Effector CD8-positive, alpha-beta T cell (primary cell): Measurements from ENCODE around the gene KIF21B.

ENCODE experiments used
- DNase-seq: peaks from one replicate; lab custom pipeline; 2025; lab: John Stamatoyannopoulos, UW

Gene KIF21B

DNA sequence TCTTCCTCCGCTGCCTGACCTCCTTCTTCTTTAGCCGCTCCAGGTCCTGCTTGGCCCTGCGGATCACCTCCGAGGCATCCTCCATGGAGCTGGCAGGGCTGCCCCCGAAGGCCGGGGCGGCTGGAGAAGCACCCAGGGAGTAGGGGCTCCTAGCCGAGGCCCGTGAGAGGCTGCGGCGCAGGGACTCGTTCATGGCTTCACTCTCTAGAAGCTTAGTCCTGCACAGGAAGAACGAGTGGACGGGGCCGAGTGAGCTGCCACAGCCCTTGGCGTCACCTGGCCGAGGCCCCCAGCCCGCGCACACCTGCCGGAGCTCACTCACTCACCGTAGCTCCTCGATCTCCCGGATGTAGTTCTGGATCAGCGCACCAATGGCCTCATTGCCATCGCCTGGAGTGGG lies 23.1 kb downstream of the KIF21B start:
- DNase-seq: no peak

DNA sequence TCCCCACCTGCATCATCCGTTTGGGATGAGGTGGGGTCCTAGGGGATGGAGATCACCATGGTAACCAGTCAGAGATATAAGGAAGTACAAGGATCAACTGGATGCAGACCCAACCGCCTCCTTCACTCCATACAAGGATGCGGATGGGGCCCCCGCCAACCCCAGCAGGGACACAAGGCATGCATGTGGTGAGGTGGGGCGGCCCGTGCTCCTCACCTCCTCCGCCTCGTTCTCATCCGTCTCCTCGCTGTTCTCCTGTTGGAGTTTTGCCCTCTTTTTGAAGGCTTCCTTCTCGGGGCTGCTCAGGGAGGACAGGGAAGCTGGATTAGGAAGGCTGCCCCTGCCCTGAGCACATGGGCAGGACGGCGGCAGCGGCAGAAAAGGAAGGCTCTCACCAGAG lies 23.8 kb downstream of the KIF21B start:
- no peak for DNase-seq

DNA sequence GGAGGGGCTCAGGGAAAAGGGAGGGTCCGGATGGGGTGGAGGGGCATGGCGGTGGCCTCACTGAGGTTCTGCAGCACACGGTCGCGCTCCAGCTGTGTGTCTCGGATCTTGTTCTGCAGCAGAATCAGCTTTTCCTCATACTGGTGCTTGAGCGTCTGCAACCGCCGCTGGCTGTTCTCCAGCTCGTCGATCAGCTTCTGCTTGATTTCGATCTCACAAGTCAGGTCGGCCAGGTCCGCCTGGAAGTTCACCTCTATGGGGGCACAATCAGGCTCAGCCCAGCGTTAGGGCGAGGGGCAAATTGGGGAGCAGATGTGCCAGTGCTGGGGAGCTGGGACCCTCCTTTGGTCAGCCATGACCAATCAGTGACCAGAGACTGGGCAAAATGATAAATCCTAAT lies 25.2 kb downstream of the KIF21B start:
- no peak for DNase-seq

DNA sequence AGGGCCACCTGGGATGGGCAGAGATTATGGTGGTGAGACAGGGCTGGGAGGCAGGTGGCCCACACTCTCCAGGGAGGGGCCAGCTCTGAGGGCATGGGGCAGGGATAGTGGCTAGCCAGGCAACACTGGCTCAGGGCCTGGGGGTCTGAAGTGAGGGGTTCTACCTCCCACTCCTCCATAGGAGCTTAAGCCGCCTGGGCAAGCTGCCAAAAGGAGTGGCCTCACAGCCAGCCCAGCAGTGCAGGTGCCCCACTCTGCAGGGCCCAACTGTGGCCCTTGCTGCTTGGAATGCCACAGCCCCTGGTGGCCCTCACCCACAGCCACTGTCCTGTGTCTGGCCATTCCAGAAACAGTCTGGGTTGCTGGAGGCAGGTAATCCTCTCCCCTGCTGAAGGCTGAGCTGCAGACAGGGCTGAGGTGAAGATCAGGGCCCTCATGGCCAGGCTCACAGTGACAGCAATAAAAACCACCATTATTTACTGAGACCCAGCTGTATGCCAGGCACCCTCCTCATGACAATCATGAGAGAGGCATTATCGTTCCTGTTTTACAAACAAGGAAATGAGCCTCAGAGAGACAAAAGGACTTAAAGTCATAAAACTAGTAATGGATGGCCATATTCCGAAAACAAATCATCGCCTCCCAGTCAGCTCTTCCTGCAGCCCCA lies 31.0 kb downstream of the KIF21B start:
- no peak for DNase-seq

DNA sequence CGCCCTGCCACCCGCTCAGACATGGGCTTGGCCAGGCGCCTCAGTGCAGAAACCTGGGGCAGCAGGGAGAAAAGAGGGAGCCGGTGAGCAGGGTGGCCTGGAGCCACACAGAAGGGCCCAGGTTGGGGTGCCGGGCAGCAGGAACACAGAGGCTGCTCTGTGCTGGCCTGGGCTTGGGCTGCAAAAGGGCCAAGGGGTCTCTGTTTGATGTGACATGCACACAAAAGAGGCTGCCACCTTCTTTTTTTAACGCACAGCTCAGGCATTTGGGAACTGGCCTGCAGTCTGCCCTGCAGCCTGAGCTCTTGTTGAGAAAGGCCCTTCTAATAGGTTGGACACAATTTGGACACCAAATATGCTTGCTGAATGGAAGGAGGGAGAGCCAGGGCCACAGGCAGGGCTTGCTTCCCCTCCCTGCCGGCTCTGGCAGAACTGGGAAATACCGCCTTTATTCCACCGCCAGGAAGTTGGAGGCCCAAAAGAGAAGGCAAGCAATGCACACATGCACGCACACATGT lies 32.4 kb downstream of the KIF21B start:
- no peak for DNase-seq

DNA sequence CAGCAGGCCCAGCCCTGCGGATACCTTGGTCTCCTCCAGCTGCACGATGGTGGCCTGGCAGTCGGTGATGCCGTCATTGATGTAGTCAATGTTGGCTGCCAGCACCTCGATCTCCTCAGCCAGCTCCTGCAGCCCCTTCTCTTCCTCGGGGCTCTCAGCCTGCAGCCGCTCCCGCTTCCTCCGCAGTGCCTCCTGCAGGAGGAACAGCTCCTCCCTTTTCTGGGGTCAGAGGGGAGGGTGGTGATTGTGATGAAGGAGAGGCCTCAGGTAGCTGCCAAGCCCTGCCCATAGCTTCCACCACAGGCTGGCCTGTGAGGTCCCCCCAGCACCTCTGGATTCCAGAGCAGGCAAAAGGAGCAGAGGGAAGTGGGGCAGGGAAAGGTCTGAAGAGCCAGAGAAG lies 33.4 kb downstream of the KIF21B start:
- DNase-seq: no peak

DNA sequence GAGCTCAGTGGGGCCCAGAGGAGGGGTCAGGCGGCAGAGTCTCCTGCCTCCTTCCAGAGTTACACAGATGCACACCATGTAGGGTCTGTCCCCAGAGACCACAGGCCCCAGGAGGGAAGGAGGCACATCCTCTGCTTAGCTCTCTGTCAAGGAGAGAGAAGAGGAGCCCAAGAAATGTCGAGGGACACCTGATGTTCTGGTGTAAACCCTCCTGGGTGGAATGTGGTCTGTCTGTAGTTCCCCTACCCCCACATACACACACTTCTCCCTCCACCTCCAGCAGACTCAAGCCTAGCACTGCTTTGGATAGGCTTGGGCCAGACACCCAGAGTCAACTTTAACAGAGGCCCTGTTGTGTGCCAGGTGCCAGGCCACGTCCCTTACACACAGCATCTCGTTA lies 34.2 kb downstream of the KIF21B start:
- DNase-seq: no peak

DNA sequence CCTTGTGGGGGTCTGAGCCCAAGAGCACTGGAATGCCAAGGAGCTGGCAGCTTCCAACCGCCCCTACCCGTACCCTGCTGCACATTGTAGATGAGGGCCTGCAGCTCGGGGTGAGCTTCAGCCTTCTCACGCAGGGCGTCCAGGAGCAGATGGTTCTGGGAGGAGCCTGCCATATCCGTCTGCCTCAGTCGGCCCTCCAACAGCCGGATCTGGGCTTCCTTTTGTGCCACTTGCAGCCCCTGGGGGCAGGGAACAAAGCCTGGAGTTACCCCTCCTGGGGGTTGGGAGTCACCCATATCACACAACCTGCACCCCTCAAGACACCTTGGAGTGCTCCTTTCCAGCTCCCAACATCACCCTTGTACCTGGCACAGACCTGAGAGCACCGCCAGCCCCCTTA lies 34.8 kb downstream of the KIF21B start:
- no peak for DNase-seq

DNA sequence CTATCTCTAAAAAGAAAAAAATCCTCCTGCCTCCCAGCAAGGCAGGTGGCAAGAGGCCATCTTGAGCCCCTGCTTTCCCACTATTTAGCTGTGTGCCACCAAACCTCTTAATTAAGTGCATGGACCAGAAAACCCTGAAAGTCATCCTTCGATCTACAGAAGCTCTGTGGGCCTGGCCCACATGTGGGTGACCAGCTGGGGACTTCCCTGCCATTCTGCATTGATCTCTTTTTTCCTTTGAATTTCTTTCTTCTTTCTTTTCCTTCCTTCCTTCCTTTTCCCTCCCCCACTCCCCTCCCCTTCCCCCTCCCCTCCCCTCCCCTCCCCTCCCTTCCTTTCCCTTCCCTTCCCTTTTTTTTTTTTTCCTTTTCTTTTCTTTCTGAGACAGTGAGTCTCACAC lies 38.0 kb downstream of the KIF21B start:
- DNase-seq: no peak

DNA sequence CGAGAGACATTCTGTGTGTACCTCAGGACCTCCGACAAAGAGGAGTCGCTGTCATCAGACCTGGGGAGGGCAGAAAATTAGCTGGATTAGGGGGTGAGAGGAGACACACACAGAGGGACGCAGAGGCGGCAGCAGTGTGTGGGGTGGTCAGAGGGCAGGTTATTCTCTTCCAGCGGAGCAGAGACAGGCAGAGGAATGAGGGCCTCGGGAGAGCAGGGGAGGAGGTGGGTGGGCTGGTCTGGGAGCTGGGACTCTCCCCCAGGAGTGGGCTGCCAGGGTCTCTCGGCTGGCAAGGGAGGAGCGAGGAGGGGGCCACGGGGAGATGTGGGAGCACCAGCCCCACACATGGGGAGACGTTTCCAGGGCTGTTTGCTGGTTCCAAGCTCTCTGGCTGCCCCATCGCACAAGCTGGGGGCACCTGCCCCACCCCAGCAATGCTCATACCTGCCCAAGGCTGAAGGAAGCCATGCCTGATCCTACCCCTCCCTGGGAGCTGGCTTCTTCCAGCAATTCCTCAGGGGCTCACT lies 40.4 kb downstream of the KIF21B start:
- no peak for DNase-seq

DNA sequence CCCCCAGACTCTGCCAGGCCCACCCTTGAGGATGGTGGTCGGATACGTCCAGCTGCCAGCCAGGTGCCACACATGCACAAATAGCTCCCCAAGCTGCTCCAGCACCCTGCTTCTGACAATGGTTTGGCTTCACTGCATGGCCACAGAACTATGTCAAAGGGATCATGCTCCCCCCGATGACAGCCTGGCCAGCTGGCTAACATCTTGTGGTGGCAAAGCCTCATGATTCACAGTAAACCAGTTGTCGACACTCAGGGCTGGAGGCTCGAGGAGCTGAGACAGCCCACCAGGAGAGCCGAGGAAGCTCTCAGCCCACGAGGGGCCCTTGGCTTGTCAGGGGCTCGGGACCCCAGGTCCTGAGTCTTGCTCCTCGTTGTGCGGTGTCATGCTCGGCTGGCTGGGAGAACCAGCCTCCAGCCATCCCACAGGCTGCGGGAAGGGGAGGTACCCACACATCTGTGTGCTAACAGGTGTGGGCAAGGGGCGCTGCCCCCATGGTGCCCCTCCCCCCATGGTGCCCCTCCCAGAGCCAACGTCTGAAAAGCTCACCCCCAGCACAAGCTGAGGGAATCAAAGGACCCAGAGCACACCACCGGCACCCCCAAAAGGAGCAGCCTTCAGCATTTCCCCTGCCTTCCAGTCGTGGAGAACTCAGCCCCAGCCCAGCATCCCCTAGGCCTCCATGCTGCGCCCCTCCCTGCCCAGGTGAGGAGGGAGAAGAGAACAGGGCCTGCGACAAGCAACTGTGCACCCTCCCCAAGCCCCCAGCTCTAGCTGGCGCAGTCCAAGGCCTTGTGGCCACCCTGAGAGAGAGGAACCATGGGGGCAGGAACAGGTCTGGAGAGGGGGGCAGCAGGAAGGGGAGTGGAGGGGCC lies 41.2 kb downstream of the KIF21B start:
- no peak for DNase-seq

DNA sequence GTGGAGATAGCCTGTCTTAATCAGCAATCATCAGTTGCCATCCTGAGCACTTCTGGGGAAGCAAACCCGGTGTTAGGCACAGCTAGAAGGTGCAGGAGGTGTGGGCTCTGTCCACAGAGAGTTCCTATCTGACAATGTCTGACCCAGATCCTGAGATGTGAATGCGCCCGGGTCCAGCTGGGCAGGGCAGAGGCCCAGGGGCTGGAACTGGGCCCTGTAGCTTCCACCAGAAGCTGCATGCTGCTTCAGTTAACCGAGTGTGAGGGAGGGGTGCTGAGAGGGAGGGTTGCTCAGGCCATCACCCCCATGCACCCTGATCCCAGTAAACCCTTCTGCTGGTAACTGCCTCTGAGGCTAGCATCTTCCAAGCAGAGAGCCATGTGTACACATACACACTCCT lies 42.2 kb downstream of the KIF21B start:
- no peak for DNase-seq

DNA sequence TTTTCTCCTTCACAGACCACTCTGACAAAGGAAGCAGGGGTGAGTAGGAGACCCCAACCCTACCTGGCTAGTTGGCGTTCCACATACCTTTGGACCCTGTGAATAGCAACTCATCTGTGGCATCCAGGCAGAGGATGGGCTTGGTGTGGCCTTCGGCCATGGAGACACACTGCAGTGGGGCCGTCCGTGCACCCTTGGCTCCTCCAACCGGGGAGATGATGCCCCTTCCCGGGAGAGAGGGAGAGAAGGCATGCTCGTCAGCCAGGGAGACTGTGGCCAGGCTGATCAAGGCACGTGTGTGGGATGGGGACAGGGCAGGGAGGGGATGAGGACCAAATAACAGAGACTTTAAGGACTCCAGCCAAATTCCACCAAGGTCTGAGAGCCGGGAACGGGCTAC lies 42.6 kb downstream of the KIF21B start:
- no peak for DNase-seq

DNA sequence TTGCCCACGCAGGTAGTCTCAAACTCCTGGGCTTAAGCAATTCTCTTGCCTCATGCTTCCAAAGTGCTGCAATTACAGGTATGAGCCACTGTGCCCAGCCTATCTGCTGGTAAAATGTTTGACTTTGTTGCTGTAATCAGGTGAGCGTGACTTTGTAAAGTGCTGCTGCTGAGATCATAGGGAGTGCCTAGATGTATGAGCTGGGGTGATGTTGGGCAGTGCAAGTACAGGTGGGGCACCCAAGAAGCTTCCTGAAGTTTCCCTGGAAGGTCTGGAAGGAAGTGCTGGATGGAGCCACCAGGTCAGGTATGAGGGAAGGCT lies 43.1 kb downstream of the KIF21B start:
- DNase-seq: no peak

DNA sequence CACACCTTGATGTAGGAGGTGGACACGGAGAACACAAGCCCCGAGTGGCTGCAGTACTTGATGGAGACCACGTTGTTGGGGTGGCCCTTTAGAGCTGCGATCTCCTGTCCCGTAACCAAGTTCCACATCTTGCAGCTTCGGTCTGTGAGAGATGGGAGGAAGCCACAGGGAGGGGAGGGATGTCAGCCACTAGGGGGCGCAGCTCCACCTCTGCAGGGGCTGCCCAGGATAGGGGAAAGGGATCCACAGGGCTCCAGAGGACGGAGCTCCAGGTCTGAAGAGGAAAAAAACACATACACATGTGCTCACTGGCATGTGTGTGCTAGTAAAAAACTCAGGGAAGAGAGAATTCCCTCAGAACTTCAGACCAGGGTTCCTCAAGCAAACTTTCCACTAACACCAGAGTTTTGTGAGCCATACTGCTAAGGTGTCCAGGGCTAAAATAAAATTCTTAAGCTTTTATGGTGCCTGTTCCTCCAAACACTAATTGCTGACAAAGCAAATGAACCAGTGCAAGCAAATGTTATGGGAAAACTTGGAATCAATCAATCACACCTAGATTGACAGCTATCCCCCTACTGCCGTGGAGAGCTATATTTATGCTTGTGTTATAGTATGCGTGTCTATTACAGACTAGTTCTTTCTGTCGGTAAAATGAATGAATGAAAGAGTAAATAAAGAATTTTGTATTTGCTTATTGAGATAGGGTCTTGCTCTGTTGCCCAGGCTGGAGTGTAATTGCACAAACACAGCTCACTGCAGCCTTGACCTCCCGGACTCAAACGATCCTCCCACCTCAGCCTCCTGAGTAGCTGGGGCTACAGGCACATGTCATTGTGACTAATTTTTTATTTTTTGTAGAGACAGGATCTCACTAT lies 43.7 kb downstream of the KIF21B start:
- DNase-seq: peak; percentile 23

DNA sequence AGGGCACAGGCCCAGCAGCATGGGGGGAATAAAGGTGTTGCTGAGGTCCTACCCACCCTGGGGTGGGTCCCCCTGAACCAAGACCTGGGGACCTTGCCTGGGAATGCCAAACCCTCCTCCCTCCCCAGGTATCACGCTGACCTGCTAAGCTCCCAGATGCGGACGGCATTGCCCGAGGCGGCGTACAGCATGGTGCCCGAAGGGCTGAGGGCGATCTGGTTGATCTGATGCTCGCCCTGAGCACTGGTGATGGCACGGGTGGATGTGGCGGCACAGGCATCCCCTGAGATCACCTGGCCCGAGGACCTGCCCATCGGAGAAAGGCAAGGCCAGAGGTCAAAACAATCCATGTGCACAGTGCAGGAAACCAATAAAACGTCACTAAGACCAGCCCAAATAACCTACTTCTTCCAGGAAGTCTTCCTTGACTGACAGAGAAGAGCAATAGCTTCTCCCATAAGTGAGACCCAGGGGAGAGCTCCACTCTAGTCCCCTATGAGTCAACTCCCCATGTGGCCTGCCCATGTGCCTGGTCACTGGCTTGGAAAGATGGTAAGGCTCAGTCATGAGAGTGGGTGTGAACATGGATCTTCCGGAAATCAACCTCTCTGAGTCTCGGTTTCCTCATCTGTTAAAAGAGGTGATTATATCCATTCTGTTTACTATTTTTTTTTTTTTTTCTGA lies 46.3 kb downstream of the KIF21B start:
- no peak for DNase-seq

DNA sequence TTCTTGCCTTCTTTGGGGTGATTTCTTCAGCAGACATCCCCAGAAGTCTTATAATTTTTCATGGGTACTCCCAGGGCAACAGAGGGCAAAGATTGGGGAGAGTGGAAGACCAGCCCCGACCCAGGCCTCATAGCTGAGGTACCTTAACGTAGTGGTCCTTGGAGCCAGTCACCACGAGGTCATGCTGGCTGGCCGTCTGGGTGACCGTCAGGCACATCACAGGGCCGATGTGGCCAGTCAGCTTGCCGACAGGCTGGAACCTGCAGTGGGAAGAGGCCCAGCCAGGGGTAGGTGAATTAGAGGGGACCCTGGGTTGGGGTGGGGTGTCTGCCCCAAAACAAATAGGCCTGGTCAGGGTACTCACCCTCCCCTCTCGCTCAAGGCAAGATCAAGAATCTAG lies 46.9 kb downstream of the KIF21B start:
- no peak for DNase-seq

DNA sequence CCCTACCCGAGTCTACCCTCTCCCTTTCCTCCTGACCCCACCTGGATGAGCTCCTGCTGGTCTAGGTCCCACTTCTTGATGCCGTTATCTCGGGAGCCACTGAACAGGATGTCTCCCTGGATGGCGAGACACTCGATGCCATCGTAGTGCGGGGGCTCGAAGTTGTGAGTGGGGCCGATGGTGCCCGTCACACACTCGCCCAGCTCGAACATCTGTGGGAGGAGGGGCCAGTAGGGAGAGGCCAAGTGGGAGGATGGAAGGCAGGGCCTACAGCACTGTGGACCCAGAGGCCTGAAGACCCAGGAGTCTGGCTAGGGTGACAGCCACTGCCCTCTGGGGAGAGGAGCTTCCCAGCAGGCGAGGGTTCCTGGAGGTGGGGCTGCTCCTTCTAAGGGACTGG lies 48.1 kb downstream of the KIF21B start:
- DNase-seq: no peak

DNA sequence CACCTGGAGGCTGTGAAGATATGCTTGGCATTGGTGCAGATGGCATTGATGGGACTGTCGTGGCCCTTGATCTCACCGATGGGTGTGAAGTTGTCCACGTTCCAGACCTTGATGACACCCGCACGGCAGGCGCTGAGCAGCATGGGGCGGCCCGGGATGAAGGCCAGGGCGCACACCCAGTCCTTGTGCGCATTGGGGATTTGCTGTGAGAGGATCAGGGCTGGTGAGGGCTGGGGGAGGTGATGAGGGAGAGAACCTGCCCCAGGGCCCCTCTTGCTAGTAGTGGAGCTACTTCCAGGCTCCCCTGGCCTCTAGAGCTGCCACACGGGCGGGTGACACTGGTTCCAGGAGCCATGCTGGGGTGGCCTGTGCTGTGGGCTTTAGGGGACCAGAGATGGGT lies 48.8 kb downstream of the KIF21B start:
- no peak for DNase-seq

DNA sequence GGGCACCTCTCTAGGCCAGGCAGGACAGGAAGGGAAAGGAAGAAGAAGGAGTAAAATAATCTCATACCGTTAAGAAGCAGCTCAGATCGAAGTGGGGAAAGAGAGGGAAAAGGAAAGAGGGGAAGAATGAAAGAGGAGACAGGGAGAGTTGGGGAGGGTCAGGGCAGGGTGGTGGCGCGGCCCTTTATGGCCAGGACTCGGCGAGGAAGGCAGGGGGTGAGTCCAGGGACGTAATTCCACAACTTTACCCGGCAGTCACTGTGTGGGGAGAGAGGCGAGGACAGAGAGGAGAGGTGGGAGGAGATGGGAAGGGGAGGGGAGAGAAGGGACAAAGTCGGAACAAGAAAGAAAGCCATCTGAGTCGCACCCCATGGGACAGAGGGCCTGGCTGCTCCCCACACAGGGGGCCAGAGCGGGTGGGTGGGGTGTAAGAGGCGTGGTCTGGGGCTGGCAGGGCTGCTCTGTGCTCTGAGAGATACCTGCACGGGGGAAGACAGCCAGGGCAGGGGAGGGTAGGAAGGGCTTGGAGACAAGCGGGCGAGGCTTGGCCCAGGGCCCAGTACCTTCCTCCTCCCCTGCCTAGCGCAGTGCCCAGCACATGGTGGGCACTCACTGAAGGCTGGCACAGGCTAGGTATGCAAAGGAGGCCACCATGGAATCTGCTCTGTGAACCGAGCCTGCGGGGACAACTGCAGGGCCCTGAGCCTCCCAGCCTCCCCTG lies 49.4 kb downstream of the KIF21B start:
- DNase-seq: no peak
